HG03442 (cell line): Measurements from ENCODE around the gene CDC26.
"Not testable (repeated sequence)": the region's sequence is repeated elsewhere in the genome, so short reads cannot be mapped to it uniquely, and the experiment has no call there.

ENCODE experiments used
- ATAC-seq: cut with Tn5 transposase; IDR thresholded peaks from one replicate; pipeline ENCODE4 v1.9.1; 2021; ENCODE audit warnings: mild to moderate bottlenecking, moderate library complexity; ENCODE audit not compliant: unreplicated experiment

CDC26 gene

GRCh38 chr9:113296247-113296646, 20.9 kb upstream of the CDC26 start:
- not testable (repeated sequence) for ATAC-seq

- ATAC-seq, result no peak
These were observed 18.0 kb upstream of the CDC26 start for GRCh38 chr9:113293285-113293878.

- ATAC-seq, result no peak
These were observed 14.8 kb upstream of the CDC26 start for GRCh38 chr9:113290052-113290607.

- ATAC-seq, result no peak
These were observed 13.7 kb upstream of the CDC26 start for GRCh38 chr9:113289091-113289490.

- ATAC-seq, result no peak
These were observed 6.0 kb upstream of the CDC26 start for GRCh38 chr9:113281356-113281755.

- ATAC-seq, result no peak
These were observed 3.5 kb upstream of the CDC26 start for GRCh38 chr9:113278840-113279239.

GRCh38 chr9:113274474-113275156, 757 bp downstream of the CDC26 start:
- no peak for ATAC-seq

GRCh38 chr9:113269871-113270270, 5.5 kb downstream of the CDC26 start:
- no peak for ATAC-seq

GRCh38 chr9:113269355-113269754, 6.0 kb downstream of the CDC26 start:
- ATAC-seq, result no peak

GRCh38 chr9:113267911-113268566, 7.3 kb downstream of the CDC26 start:
- ATAC-seq, result no peak

GRCh38 chr9:113266174-113266573, 9.2 kb downstream of the CDC26 start:
- no peak for ATAC-seq

- ATAC-seq, result no peak
These were observed 13.3 kb downstream of the CDC26 start for GRCh38 chr9:113261917-113262671.

- no peak for ATAC-seq
These were observed 17.1 kb downstream of the CDC26 start for GRCh38 chr9:113258282-113258681.

- no peak for ATAC-seq
These were observed 17.5 kb downstream of the CDC26 start for GRCh38 chr9:113257863-113258262.

GRCh38 chr9:113255438-113255837, 19.9 kb downstream of the CDC26 start:
- no peak for ATAC-seq

GRCh38 chr9:113254991-113255390, 20.4 kb downstream of the CDC26 start:
- ATAC-seq, result no peak

- no peak for ATAC-seq
These were observed 24.6 kb downstream of the CDC26 start for GRCh38 chr9:113250807-113251206.

GRCh38 chr9:113249661-113250060, 25.7 kb downstream of the CDC26 start:
- not testable (repeated sequence) for ATAC-seq

- no peak for ATAC-seq
These were observed 27.7 kb downstream of the CDC26 start for GRCh38 chr9:113247640-113248039.

- no peak for ATAC-seq
These were observed 28.4 kb downstream of the CDC26 start for GRCh38 chr9:113246928-113247327.

- ATAC-seq, result no peak
These were observed 29.5 kb downstream of the CDC26 start for GRCh38 chr9:113245894-113246293.
